ENCODE measurements around the gene EPN3.

Gene EPN3

DNA sequence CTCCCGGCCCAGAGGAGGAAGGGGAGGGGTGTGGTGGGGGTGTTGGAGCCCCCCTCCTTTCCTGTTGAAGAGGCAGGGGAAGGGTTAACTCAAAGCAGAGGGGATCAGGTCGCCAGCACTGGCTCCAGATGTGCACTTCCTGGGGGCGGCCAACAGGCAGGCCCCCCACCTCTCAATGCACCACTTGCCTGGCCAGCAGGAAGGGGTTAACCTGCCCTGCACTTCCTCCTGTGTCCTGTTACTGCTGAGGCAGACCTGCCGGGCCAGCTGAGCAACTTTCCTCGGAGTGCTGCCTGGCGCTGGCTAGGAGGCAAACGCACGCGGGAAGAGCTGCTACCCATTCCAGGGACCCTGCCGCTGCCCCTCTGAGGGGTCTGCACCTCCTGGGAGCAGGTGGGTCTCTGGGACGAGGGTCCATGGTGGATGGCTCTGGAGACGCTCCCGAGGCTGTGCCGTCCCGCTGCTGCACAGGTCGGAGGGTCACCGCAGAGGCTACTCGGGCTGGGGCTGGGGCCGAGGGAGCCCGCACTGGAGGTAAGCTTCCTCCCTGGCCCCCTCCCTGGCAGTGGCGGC, at the start of gene EPN3:
EPN3 (plus strand) TSS at position 284 of the 573 bp plus-strand sequence. CDS start 3,822 bp downstream, outside the sequence.
- no peak for DNase-seq (ENCODE audit: low read depth in 2 of 3, low spot score in 2 of 3)

DNA sequence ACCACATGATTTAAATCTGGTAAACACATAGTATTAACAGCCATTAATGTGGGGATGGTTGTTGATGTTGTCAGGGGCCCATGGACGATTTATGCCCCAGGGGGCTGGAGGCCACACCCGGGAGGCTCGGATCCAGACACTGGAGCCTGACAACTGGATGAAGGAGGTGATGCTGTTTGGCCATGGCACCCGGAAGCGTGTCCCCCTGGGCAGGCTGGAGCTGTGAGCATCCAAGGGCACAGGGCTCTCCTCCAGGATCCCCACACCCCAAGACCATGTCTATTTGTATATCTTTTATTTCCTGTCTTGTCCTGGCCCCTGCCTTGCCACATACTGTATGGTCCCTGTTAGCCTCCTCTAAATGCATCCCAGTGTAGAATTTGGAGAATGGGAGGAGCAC, 49.3 kb upstream of the EPN3 start:
- DNase-seq (ENCODE audit: low read depth in 2 of 3, low spot score in 2 of 3): no peak

DNA sequence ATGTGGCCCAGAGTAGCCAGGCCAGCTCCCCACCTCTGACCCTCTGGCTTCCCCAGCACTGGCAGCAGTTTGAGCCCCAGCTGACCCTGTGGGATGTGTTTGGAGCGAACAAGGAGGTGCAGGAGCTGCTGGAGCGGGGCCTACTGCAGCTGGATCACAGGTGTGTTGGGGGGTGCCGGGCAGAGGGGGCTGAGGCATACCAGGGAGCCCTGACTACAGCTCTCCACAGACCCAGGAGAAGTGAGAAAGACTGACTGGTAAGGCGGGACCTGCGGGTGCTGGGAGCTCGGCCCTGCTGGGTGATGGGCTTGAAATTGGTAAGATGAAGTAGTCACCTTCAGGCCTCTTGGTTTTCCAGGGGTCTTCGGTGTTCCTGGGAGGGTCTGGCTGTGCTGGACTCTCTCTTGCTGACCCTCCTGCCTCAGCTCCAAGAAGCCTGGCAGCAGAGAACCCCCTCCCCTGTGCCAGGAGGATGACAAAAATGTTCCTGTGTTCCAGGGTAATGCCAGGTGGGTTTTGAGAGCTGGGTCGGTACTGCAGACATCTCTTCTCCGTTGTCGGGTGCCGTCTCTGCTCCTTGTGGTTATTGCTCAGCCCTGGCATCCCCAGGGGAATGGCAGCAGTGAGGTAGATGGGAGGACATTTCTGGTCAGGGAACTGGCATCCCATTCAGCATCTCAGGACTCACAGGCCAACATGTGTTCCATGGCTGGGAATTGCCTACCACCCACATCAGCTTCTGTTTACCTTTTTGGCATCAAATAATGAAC, 48.0 kb upstream of the EPN3 start:
- DNase-seq (ENCODE audit: low read depth in 2 of 3, low spot score in 2 of 3): no peak

DNA sequence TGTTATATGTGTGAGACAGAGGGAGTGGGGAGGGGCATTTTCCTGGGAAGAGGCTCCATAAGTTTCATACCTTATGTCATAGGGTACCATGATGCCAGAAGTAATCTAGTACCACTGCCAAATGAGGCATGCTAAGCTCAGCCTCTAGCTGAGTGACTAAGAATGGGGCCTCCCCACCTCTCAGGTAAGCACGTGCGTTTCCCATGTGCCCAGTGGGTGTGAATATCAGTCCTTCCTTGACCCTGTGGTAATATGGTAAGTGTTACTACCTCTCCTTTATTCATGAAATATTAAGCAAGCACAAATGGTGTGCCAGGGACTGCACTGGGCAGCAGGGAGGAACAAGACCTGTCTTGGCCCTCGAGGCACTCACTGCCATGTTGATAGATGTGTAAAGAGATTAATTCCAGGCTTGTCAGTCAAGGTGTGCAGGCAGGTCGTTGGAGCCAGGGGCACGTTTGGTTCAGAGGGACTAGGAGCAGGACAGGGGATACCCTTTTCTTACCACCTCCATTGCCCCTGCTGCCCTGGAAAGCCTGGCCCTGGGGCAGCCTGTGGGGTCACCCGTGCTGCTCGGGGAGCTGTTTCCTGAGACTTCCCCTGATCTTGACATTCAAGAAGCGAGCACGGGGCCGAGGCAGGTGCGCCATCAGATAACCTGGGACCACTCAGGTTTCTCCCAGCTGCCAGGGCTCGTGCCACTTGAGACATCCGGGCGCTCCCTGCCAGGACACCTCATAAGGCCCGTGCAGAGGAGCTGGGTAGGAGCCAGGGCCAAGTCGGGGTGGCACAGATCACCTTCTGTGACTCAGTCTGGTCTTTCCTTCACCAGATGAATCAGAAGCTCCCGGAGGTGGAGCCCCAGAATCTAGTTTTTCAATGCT, 45.1 kb upstream of the EPN3 start:
- DNase-seq (ENCODE audit: low read depth in 2 of 3, low spot score in 2 of 3): no peak

DNA sequence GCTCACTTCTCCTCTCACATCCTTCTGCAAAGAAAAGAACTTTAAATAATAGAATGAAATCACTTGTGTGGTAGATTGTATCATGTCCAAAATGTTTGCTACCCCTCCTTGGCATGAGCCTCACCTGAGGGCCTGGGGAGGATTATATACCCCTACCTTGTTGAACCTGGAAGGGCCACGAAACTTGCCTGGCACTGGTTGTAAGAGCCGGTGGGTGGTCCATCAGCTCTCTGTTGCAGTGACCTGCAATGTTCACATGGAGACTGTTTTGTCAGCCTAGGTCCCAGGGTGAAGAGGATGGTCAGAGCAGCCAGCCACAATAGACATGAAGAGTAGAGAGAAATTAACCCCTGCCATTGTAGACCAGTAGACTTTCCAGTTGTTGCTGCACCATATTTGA, 43.7 kb upstream of the EPN3 start:
- no peak for DNase-seq (ENCODE audit: low read depth in 2 of 3, low spot score in 2 of 3)

DNA sequence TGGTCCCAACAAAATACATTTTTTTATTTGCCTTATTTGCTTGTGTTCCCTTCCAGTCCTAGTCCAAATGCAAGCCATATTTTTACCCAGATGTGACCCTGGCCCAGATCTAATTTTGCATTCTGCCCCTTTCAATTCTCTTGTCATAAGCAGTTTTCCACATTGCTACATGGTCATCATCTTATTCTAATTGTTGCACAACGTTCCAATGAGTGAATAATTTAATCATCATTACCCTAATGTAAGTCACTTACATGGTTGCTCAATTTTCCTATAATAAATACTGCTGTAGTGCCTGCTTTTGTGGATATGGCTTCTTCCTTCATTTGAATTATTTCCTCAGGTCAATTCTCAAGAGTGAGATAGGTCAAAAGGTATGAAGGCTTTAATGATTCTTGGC, 41.0 kb upstream of the EPN3 start:
- DNase-seq (ENCODE audit: low read depth in 2 of 3, low spot score in 2 of 3): no peak

DNA sequence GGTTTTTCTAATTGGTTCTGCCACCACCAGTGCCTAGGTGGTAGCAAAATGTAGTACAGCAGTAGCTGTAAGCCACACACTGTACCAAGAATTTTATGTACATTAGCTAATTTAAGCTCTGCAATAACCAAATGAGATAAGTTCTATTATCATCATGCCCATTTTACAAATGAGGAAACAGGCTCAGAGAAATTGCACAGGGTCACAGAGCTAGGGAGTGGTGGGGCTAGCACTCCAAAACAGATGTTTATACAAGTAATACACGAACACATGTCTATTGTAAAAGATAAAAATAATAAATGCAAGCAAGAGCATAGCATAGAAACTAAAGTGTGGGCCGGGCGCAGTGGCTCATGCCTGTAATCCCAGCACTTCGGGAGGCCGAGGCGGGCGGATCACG, 40.3 kb upstream of the EPN3 start:
- DNase-seq (ENCODE audit: low read depth in 2 of 3, low spot score in 2 of 3): no peak

DNA sequence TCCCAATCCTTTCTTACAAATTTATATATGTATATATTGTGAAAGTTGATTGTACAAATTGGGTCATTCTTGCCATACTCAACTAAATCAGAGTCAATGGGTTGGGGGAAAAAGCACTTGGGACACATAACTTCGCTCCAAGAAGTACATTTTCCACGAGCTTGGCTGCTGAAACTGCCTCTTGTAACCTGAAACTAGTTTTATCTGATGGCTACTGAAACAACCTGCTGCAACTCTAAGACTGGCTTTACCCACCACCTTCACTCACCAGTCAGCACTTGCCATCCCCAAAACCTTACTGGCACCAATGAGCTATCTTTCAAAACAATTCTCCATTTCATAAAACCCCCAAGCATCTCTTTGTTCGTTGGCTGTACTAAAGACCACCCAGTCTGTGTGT, 38.8 kb upstream of the EPN3 start:
- no peak for DNase-seq (ENCODE audit: low read depth in 2 of 3, low spot score in 2 of 3)

DNA sequence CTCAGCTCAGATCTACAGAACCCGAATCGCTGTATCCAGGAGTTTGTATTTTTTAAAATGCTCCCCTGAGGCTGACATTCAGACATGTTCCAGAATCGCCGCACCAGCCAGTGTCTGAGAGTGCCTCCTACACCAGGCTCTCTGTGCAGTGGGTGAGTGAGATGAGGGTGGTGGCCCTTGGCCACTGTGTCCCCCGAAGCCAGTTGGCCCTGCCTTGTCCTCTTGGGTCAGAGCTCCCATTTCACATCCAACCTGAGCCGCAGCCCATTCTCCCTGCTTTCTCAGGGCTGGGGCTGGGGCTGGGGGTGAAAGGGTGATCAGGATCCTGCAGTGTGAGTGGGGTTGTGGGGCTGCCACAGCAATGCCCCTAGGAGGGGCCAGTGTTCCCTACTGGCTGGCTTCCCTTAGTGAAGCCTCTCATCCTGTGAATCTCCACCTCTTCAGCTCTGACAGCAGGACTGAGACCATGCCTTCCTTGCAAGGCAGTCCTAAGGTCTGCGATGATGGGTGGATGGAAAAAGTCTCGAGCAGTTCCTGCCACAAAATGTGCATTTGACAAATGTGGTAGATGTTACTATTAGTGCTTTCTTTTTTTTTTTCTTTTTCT, 37.2 kb upstream of the EPN3 start:
- no peak for DNase-seq (ENCODE audit: low read depth in 2 of 3, low spot score in 2 of 3)

DNA sequence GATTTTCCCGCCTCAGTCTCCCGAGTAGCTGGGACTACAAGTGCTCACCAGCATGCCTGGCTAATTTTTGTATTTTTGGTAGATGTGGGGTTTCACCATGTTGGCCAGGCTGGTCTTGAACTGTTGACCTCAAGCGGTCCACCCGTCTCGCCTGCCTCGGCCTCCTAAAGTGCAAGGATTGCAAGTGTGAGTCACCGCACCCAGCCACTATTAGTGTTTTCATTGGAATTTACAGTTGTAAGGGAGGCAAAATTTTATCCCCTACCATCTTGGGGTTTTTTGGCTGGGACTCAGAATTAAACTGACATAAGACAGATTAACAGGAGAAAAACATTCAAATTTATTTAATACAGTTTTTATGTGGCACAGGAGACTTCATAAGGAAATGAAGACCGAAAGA, 36.6 kb upstream of the EPN3 start:
- DNase-seq (ENCODE audit: low read depth in 2 of 3, low spot score in 2 of 3): no peak

DNA sequence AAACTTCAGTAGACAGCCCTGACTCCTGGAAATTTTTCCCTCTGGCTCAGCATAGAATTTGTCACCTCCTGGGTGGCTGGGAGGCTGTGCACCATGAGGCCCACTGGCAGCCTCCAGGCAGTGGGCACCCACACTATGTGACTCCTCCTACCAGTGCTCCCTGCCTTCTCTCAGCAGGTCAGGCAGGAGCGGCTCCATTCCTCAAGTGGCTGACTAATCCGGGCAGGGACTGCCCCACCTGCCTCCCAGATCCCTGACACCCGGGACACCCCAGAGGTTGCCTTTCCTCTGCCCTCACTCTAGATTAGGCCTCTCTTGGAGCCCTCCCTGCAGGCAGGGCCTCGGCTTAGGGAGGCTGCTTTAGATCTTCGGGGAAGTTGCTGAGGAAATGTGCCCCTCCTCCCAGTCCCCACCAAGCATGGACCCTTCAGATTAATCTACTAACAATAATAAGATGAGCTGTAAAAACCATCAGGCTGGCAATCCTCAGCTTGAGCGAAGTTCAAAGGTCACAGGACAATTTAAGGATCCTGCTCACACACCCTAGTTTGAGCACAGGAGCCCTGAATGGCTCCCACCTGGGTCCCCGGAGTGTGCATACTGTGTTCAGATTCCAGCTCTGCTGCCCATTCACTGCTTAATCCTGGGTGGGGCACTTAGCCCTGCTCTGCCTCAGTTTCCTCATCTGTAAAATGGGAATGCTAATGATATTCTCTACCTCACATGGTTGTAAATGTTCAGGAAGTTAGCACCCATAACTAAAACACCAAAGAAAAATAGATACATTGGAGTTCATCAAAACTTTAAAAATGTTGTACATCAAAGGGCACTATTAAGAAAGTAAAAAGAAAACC, 34.3 kb upstream of the EPN3 start:
- no peak for DNase-seq (ENCODE audit: low read depth in 2 of 3, low spot score in 2 of 3)

DNA sequence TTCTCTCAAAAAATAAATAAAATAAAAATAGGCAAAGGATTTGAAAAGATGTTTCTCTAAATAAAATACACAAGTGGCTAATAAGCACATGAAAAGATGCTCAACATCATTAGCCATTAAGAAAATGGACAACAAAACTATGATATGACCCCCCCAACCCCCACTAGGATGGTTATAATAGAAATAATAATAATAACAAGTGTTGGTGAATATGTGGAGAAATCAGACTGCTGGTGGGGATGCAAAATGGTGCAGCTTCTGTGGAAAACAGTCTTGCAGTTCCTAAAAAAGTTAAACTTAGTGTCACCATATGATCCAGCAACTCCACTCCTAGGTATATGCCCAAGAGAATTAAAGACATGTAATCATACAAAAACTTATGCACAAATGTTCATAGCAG, 33.3 kb upstream of the EPN3 start:
- DNase-seq (ENCODE audit: low read depth in 2 of 3, low spot score in 2 of 3): no peak

DNA sequence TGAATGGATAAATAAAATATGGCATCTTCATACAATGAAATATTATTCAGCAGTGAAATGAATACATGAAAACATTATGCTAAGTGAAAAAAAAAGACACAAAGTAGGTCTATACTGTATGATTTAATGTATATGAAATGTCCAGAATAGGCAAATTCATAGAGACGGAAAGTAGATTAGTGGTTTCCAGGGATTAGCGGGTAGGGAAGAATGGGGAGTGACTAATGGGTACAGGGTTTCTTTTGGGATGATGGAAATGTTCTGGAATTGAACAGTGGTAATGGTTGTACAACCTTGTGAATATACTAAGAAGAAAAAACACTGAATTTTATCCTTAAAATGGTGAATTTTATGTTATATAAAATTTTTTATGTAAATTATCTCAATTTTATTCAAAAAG, 32.8 kb upstream of the EPN3 start:
- no peak for DNase-seq (ENCODE audit: low read depth in 2 of 3, low spot score in 2 of 3)

DNA sequence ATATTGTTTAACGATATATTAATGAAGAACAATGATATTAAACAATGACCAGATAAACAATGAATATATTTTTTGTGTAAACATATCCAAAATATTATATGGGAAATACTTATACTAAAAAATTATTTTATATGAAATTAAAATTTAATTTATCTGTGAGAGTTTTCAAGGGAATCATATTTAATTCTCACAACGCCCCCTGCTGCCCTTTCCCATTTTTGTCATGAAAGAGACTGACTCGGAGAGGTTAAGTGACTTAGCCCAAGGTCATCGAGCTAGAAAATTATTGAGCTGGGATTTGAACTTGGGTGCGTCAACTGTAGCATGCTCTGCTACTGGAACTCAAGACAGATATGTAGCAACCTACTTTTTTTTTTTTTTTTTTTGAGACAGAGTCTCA, 31.5 kb upstream of the EPN3 start:
- DNase-seq (ENCODE audit: low read depth in 2 of 3, low spot score in 2 of 3): no peak

DNA sequence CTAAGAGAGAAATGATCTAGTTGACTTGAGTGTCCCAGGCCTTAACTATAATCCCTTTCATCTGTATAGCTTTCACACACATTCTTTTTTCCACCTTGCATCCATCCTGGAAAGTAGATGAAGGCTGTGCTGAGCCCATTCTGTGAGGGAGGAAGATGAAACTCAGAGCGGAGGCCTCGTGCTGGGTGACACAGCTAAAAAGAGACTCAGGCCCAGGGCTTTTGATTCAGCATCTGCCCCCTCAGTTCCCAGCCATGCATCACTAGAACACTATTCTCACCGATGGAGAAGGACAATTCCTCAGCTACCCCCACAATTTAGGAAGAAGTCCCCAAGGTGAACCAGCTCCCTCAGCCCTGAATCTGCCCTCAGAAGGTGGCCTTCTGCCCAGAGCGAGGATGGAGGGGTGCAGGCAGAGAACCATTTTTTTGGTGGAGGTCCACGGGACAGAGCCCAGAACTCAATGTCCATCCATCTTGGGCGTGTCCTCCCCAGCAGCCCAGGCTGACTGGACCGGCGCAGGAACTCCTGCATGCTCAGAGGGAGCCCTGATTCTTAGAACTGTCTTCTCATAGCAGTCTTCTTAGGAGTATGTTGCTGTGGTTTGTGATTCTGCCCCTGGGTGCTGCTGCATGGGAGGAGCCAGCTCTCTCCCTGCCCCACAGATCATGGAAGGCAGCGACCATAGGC, 30.1 kb upstream of the EPN3 start:
- no peak for DNase-seq (ENCODE audit: low read depth in 2 of 3, low spot score in 2 of 3)

DNA sequence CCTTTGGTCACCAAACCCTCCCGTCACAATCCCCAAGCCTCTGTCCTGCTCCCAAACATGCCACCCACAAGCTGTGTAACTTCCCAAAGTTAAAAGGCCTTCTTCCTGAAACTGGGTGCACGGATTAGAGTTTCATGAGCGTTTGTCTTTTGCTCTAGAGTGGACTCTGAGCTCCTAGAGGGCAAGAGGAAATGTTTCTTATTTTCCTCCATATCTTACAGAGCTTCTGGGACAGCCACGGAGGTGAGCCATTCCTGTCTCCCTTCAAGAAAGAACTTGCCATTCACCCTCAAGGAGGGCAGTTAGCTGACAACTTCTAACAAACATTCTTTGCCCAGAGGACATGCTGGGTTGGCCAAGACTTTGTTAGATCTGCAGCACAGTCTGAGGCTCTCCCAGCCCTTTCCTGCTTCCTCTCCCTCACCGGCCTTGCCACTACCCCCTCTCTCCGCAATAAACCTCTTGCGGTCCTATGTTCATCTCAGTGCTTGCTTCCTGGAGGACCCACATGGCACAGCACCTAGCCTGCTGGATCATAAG, 26.9 kb upstream of the EPN3 start:
- no peak for DNase-seq (ENCODE audit: low read depth in 2 of 3, low spot score in 2 of 3)

DNA sequence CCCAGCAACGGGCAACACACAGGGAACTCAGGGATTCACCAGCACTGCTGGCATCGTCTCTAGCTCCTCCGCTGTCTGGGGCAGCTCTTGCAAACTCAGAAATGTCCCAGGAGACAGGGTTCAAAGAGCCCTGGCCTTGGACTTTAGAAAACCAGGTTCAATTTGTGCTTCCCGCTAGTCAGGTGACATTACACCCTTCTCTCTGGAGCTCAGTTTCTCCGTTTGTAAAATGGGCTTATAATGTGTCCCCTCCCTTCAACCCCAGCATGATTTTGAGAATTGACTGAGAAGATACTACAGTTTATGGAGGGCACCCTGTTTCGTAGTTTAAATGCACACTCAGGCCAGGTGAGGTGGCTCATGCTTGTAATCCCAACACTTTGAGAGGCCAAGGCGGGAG, 26.2 kb upstream of the EPN3 start:
- no peak for DNase-seq (ENCODE audit: low read depth in 2 of 3, low spot score in 2 of 3)

DNA sequence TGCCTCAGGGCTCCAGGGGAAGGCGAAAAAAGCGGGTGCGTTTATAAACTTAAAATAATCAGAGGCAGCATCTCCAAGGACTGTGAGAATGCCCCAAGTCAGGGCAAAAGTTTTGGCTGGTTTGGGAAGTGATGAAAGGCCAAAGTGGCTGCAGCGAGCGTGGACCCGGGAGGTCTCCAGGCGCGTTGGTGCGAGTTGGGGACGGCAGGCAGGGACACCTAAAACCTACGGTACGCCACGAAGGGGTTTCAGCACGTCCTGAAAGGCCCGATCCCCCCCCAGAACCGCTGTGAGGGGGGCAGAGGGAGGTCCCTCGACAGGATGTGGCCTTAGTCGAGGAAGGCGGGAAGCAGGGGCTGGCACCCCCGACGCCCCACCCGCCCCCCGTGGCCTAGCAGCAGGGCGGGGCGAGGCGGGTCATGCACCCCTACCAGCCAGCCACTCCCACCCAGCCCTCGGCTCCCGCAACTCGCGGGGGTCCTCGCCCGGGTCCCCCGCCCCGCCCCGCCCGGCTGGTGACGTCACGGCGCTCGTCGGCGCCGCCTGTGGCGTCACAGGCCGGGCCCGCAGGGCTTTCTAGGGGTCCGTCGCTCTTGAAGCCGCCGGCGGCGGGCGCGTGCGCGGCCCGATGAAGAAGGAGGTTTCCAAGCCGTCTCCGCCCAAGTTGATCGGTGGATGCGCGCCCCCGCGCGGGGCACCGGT, 24.5 kb upstream of the EPN3 start, which contains the start of gene MYCBPAP:
MYCBPAP (plus strand) TSS at position 569 of the 702 bp plus-strand sequence. CDS start 236 bp downstream, outside the sequence.
- peak; percentile 28 to 70 (median 40) for DNase-seq (ENCODE audit: low read depth in 2 of 3, low spot score in 2 of 3)
